ENCODE results near the gene CSNK1G1.

The CSNK1G1 gene

DNA sequence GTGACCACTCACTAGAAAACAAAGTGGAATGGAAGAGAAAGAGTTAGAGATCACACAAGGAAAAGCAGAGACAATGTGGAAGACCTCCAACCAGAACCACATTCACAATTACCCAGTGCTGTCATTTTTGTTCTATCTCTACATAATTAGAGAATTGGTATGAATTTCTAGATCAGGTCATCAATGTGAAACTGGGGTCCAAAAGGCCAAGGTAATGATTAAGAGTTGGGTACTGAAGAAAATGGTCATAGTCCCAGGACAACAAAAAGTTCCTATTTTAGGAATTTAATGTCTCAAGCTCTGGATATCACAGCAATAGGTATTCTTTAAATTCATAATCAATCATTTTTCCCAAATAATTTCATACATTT, 108.5 kb downstream of the CSNK1G1 start:
- no peak for TF ChIP-seq MYC (IDR thresholded peaks at IDR 0.05; ENCODE audit: low read depth, low read length)
- no peak for TF ChIP-seq POLR2A (IDR thresholded peaks at IDR 0.05; ENCODE audit: extremely low read depth, insufficient read length)
- TF ChIP-seq, protein P1, sequence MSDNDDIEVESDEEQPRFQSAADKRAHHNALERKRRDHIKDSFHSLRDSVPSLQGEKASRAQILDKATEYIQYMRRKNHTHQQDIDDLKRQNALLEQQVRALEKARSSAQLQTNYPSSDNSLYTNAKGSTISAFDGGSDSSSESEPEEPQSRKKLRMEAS (IDR thresholded peaks at IDR 0.05; ENCODE audit: low read depth, low read length): no peak
- TF ChIP-seq, protein P2, sequence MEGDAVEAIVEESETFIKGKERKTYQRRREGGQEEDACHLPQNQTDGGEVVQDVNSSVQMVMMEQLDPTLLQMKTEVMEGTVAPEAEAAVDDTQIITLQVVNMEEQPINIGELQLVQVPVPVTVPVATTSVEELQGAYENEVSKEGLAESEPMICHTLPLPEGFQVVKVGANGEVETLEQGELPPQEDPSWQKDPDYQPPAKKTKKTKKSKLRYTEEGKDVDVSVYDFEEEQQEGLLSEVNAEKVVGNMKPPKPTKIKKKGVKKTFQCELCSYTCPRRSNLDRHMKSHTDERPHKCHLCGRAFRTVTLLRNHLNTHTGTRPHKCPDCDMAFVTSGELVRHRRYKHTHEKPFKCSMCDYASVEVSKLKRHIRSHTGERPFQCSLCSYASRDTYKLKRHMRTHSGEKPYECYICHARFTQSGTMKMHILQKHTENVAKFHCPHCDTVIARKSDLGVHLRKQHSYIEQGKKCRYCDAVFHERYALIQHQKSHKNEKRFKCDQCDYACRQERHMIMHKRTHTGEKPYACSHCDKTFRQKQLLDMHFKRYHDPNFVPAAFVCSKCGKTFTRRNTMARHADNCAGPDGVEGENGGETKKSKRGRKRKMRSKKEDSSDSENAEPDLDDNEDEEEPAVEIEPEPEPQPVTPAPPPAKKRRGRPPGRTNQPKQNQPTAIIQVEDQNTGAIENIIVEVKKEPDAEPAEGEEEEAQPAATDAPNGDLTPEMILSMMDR (IDR thresholded peaks at IDR 0.05; ENCODE audit: low read depth, low read length): no peak
- H3K4me3 ChIP-seq (ENCODE audit: low read depth, low read length): no peak overlapping the region

DNA sequence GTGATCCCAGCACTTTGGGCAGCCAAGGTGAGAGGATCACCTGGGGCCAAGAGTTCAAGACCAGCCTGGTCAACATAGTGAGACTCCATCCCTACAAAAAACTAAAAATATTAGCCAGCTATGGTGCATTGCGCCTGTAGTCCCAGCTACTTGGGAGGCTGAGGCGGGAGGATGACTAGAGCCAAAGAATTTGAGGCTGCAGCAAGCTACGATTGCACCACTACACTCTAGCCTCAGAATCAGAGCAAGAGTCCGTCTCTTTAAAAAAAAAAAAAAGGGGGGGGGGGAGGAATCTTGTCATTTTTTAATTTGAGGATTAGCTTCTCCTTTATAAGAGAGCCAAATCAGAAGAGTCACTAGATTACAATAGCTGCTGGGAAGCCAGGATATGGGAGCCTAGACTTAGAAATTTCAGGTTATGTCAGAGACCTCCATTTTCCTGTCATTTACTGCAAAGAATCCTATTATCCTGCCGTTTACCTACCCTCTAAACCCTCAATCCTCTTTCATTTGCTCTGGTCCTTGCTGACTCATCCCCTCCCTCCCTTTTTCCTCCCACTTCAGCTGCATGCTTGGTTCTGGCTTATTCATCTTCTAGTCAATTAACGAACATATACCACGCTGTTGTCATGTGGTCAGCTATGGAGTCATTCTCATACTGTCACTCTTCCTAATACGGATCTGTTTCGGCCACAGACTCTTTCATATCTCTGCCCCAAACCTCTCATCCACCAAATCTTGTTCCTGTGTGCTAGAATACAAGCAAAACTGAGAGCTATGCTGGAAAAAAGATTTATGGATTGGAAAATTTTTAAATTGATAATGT, 109.4 kb downstream of the CSNK1G1 start:
- no peak overlapping the region for H3K4me3 ChIP-seq (ENCODE audit: low read depth, low read length)
- TF ChIP-seq, protein P2 (IDR thresholded peaks at IDR 0.05; ENCODE audit: low read depth, low read length): no peak
- peak; percentile 89 for TF ChIP-seq MYC (IDR thresholded peaks at IDR 0.05; ENCODE audit: low read depth, low read length)
- no peak for TF ChIP-seq POLR2A (IDR thresholded peaks at IDR 0.05; ENCODE audit: extremely low read depth, insufficient read length)
- TF ChIP-seq, protein P1 (IDR thresholded peaks at IDR 0.05; ENCODE audit: low read depth, low read length): peak; percentile 95
- peak; percentile 87 for DNase-seq (ENCODE audit: low read depth)

More for the DNA sequence above, 108.5 kb downstream of the CSNK1G1 start:
- DNase-seq (ENCODE audit: low read depth): no peak

DNA sequence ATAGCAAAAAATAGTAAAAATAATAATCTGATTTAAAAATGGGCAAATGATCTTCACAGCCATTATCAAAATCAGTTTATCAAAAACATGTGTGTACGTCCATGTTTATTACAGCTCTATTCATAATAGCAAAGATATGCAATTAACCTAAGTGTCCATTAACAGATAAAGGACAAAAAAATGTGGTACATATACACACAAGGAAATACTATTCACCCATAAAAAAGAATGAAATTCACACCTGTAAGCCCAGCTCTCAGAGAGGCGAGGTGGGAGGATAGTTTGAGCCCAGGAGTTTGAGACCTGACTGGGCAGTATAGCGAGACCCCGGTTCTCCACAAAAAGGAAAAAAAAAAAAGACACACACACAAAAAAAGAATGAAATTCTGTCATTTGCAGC, 110.6 kb downstream of the CSNK1G1 start:
- no peak for DNase-seq (ENCODE audit: low read depth)
- no peak for TF ChIP-seq MYC (IDR thresholded peaks at IDR 0.05; ENCODE audit: low read depth, low read length)
- TF ChIP-seq, protein P2 (IDR thresholded peaks at IDR 0.05; ENCODE audit: low read depth, low read length): no peak
- TF ChIP-seq, protein P1 (IDR thresholded peaks at IDR 0.05; ENCODE audit: low read depth, low read length): no peak
- no peak for TF ChIP-seq POLR2A (IDR thresholded peaks at IDR 0.05; ENCODE audit: extremely low read depth, insufficient read length)
- H3K4me3 ChIP-seq (ENCODE audit: low read depth, low read length): no peak overlapping the region

DNA sequence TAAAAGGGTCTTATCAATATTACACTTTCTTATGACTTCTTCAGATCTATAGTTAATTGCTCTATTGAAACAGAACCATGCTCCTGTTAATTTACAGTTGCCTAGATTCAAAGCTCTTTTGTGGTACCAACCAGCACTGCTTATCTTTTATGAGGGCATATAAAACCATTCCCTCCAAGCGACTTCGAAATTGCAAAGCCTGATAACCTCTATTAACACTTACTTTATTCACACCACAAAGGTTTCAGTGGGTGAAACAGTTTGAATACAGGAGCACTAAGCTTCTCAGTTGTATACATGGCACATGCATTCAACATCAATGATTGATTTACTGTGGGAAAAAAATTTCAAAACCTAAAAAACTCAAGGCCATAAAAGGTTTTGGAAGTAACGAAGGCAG, 118.3 kb downstream of the CSNK1G1 start:
- TF ChIP-seq, protein P1 (IDR thresholded peaks at IDR 0.05; ENCODE audit: low read depth, low read length): no peak
- TF ChIP-seq, protein P2 (IDR thresholded peaks at IDR 0.05; ENCODE audit: low read depth, low read length): no peak
- no peak for TF ChIP-seq MYC (IDR thresholded peaks at IDR 0.05; ENCODE audit: low read depth, low read length)
- no peak for TF ChIP-seq POLR2A (IDR thresholded peaks at IDR 0.05; ENCODE audit: extremely low read depth, insufficient read length)
- H3K4me3 ChIP-seq (ENCODE audit: low read depth, low read length): no peak overlapping the region
- DNase-seq (ENCODE audit: low read depth): no peak

DNA sequence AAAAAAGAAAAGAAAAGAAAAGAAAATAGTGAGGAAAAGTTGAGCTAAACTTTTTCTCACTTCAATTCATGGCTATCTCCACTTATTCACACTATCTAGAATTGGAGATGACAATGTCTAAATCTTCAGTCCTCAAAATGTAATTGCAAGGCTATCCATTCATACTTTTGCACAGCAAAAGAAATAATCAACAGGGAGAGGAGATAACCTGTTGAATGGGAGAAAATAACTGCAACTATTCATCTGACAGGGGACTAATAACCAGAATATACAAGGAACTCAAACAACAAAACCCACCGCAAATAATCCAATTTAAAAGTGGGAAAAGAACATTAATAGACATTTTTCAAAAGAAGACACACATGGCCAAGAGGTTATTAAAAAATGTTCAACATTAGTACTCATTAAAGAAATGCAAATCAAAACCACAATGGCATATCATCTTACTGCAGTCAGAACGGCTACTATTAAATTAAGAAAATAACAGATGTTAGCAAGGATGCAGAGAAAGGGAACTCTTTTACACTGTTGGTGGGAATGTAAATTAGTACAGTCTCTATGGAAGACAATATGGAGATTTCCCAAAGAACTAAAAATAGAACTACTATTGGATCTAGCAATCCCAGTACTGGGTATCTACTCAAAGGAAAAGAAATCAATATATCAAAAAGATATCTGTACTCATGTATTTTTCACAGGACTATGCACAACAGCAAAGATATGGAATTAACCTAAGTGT, 119.6 kb downstream of the CSNK1G1 start:
- no peak overlapping the region for H3K4me3 ChIP-seq (ENCODE audit: low read depth, low read length)
- TF ChIP-seq MYC (IDR thresholded peaks at IDR 0.05; ENCODE audit: low read depth, low read length) (no peak), POLR2A (IDR thresholded peaks at IDR 0.05; ENCODE audit: extremely low read depth, insufficient read length) (no peak)
- TF ChIP-seq, protein P2 (IDR thresholded peaks at IDR 0.05; ENCODE audit: low read depth, low read length): no peak
- TF ChIP-seq, protein P1 (IDR thresholded peaks at IDR 0.05; ENCODE audit: low read depth, low read length): no peak
- DNase-seq (ENCODE audit: low read depth): no peak

Measured in NB4 (cell line).